Erythroblast (primary cell): Measurements from ENCODE around the gene OR6J1.

ENCODE experiments used
- GATA1 ChIP-seq: IDR thresholded peaks from 2 replicates; pipeline ENCODE4 v1.6.1; 2011; ENCODE audit warnings: low read depth, mild to moderate bottlenecking, control low read depth, low read length, moderate library complexity
- POLR2A ChIP-seq: IDR thresholded peaks from 2 replicates; pipeline ENCODE4 v1.6.1; 2011; ENCODE audit warnings: mild to moderate bottlenecking, low read length

- TF ChIP-seq POLR2A, result no peak
- TF ChIP-seq GATA1, result no peak
These were observed 21.1 kb downstream of the OR6J1 start for GRCh38 chr14:22623047-22623446.
